Glutamatergic neuron (in vitro differentiated cells): ENCODE data around the gene SLC9A3. TPM values are rescaled to one million over a fixed set of nuclear protein-coding genes. Genes with fewer than 3 reads are reported as not detected.

Source experiments
- DNase-seq: peaks from one replicate; pipeline ENCODE4 v3.0.0; 2022
- H3K27ac Mint-ChIP-seq: one replicate; pipeline ENCODE4 v1.8.0; 2020; ENCODE audit warnings: mild to moderate bottlenecking, mixed read lengths, inconsistent platforms; ENCODE audit not compliant: unreplicated experiment
- H3K27me3 Mint-ChIP-seq: one replicate; pipeline ENCODE4 v1.8.0; 2020; ENCODE audit warnings: mild to moderate bottlenecking, moderate library complexity, mixed read lengths, inconsistent platforms; ENCODE audit not compliant: unreplicated experiment
- H3K36me3 Mint-ChIP-seq: one replicate; pipeline ENCODE4 v1.8.0; 2020; ENCODE audit warnings: mild to moderate bottlenecking, mixed read lengths, inconsistent platforms; ENCODE audit not compliant: unreplicated experiment
- H3K4me1 Mint-ChIP-seq: one replicate; pipeline ENCODE4 v1.8.0; 2020; ENCODE audit warnings: mild to moderate bottlenecking, low read depth, mixed read lengths, inconsistent platforms; ENCODE audit not compliant: unreplicated experiment
- H3K4me3 Mint-ChIP-seq: one replicate; pipeline ENCODE4 v1.8.0; 2020; ENCODE audit warnings: mild to moderate bottlenecking, mixed read lengths, inconsistent platforms; ENCODE audit not compliant: unreplicated experiment
- H3K9me3 Mint-ChIP-seq: one replicate; pipeline ENCODE4 v1.8.0; 2020; ENCODE audit warnings: mild to moderate bottlenecking, moderate library complexity, mixed read lengths, inconsistent platforms; ENCODE audit not compliant: unreplicated experiment
- total RNA-seq: library from RNA; stranded (reverse); fragmentation: NEBNext Ultra II Directional; extraction: Animal tissue kit (Norgen Biotek cat#: 25700); gene quantifications from one replicate; pipeline ENCODE4 v1.2.1, GENCODE V29; 2021; ENCODE audit not compliant: unreplicated experiment
- TF ChIP-seq, protein P1 (sequence below): fragments of 200-600 bp; sonication (generic); IDR thresholded peaks from one replicate; pipeline ENCODE4 v1.5.0; 2021; ENCODE audit not compliant: partially characterized antibody, unreplicated experiment

The SLC9A3 gene
- total RNA-seq, 1 donor from 2014 or later, result 1.1 TPM

DNA sequence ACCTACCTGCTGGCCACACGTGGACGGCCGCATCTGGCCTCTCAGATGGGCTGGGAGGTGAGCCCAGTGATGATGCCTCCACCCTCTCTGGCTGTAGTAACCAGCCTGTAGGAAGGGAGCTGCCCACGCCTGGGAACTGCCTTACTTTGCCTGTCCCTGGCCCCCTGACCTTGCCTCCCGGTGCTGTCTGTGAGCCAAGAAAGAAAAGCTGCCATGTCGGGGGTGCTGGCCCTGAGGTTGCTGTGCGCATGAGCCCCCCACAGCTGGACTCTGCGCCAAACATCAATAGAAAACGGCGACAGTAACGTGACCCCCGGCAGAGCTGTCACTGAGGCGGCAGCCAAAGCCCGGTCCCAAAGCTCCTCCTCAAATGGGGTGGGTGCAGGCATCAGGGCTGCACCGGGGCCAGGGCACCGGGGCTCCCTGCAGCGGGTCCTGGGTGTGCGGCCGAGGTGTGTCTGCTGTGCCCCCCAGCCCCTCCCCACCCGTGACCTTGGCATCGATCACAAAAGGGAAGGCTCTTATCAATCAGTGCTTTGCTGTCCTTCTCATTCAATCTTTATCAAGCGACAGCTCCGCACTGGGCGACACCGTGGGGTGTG is 15.3 kb upstream of the SLC9A3 start:
- H3K27ac Mint-ChIP-seq, result no peak overlapping the region
- DNase-seq, result no peak
- peaks cover 10% of the 10 kb centered on the region for H3K9me3 Mint-ChIP-seq
- TF ChIP-seq, protein P1, sequence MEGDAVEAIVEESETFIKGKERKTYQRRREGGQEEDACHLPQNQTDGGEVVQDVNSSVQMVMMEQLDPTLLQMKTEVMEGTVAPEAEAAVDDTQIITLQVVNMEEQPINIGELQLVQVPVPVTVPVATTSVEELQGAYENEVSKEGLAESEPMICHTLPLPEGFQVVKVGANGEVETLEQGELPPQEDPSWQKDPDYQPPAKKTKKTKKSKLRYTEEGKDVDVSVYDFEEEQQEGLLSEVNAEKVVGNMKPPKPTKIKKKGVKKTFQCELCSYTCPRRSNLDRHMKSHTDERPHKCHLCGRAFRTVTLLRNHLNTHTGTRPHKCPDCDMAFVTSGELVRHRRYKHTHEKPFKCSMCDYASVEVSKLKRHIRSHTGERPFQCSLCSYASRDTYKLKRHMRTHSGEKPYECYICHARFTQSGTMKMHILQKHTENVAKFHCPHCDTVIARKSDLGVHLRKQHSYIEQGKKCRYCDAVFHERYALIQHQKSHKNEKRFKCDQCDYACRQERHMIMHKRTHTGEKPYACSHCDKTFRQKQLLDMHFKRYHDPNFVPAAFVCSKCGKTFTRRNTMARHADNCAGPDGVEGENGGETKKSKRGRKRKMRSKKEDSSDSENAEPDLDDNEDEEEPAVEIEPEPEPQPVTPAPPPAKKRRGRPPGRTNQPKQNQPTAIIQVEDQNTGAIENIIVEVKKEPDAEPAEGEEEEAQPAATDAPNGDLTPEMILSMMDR, result no peak
- H3K36me3 Mint-ChIP-seq, result no peaks in the 10 kb centered on the region
- peaks cover 5% of the 10 kb centered on the region for H3K27me3 Mint-ChIP-seq
- H3K4me1 Mint-ChIP-seq, result peaks cover 3% of the 10 kb centered on the region
- no peak overlapping the region for H3K4me3 Mint-ChIP-seq

DNA sequence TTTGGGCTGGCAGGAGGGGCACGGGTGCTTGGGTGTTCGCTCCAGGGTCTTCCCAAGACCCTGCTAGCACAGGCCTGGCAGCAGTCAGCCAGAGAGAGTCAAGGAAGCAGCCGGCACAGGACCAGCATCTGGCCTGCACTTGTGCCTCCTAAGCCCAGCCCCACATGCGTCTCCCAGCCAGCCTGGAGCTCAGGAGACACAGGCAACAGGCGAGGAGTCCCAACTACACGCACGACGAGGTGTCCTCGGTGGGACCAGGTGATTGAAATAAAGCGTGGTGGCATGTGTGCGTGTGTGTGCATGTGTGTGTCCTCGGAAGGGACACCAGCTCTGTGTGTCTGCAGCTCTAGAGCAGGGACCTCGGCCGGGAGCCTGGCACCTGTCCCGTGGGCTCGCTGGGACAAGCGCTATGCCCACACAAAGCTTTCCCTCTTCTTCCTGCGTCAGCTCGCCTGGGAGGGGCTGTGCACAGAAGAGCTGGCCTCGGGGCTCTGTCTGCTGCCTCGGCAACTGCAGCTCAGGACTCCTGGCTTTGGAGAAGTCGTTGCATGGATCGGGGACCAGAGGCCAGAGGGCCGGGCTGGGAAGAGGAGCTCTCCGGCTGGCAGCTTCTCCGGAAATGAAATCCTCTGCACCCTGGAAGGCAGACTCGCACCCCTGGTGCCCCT is 14.7 kb upstream of the SLC9A3 start:
- DNase-seq, result no peak
- peaks cover 10% of the 10 kb centered on the region for H3K9me3 Mint-ChIP-seq
- peaks cover 5% of the 10 kb centered on the region for H3K27me3 Mint-ChIP-seq
- H3K4me1 Mint-ChIP-seq, result peaks cover 3% of the 10 kb centered on the region
- H3K36me3 Mint-ChIP-seq, result no peaks in the 10 kb centered on the region
- no peak overlapping the region for H3K27ac Mint-ChIP-seq
- TF ChIP-seq, protein P1, result no peak
- H3K4me3 Mint-ChIP-seq, result no peak overlapping the region

DNA sequence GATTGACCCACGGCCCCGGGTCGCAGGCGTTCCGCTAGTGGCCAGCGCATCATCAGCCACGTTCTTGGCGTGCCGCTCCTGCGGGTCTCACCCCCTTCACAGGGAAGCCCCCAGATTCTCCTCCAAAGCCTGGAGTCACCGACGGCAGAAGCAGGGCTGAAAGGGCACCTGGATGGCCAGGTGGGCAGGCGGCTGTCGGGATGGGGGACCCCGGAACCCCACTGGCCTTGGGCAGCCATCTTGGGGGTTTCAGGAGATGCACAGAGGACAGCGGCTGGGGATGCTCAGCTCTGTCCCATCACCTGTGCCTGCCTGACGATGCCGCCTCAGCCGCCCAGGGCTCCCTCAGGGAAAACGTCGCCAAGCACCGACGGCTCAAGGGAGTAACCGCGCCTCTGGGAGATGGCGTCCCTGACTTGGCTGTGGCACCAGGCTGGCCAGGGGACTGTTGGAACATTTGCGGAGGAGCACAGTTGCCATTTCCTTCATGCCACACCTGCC is 14.1 kb upstream of the SLC9A3 start:
- Mint-ChIP-seq H3K27me3 (peaks cover 5% of the 10 kb centered on the region), H3K4me3 (no peak overlapping the region), H3K27ac (no peak overlapping the region), H3K4me1 (peaks cover 3% of the 10 kb centered on the region), H3K36me3 (no peaks in the 10 kb centered on the region), H3K9me3 (peaks cover 9% of the 10 kb centered on the region)
- DNase-seq, result no peak
- TF ChIP-seq, protein P1, result no peak

DNA sequence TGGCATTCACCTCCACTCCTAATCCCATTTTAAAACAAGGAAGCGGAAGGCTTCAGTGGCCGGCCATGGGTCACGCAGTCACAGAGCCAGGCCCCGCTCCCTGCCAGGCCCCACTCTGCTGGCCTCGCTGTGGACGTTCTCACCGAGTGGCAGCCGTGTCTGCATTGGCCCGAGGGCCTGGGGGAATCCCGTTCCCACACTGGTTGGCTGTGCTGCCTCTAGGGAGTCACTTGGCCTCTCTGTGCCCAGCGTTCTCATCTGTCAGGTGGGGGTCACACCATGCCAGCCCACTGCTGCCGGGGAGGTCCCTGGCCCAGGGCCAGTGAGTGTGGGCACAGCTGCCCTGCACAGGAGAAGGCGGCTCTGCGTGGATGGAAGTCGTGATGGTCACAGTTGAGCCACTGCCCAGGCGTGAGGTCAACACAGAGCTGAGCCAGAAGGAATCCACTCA is 13.4 kb upstream of the SLC9A3 start:
- no peak overlapping the region for H3K4me3 Mint-ChIP-seq
- TF ChIP-seq, protein P1, result no peak
- no peak overlapping the region for H3K27ac Mint-ChIP-seq
- peaks cover 5% of the 10 kb centered on the region for H3K27me3 Mint-ChIP-seq
- H3K36me3 Mint-ChIP-seq, result no peaks in the 10 kb centered on the region
- peaks cover 8% of the 10 kb centered on the region for H3K9me3 Mint-ChIP-seq
- H3K4me1 Mint-ChIP-seq, result peaks cover 3% of the 10 kb centered on the region
- peak; percentile 2 for DNase-seq

DNA sequence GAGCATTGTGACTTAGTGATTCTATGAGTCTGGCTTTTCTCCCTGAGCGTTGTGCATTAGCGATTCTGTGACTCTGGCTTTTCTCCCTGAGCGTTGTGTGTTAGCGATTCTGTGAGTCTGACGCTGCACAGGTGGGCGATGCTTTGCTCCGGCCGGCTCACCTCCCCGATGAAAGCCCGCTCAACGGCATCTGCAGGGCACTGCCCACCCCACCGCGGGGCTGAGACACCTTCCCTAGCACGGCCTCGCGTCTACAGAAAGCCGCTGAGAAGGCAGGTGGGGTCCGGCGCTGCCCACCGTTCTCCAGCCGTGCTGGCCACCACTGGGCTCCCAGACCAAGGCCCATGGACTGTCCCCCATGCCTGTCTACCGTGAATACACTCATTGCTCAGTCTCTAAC is 12.8 kb upstream of the SLC9A3 start:
- H3K27ac Mint-ChIP-seq, result no peak overlapping the region
- DNase-seq, result no peak
- peaks cover 3% of the 10 kb centered on the region for H3K4me1 Mint-ChIP-seq
- peaks cover 5% of the 10 kb centered on the region for H3K27me3 Mint-ChIP-seq
- no peaks in the 10 kb centered on the region for H3K36me3 Mint-ChIP-seq
- H3K4me3 Mint-ChIP-seq, result no peak overlapping the region
- H3K9me3 Mint-ChIP-seq, result peaks cover 8% of the 10 kb centered on the region
- TF ChIP-seq, protein P1, result no peak
